AG09309 (cell line): ENCODE measurements around the gene ZNF85.
"Not testable (repeated sequence)": the region's sequence is repeated elsewhere in the genome, so short reads cannot be mapped to it uniquely, and the experiment has no call there.

ENCODE experiments used
- DNase-seq: peaks from one replicate; pipeline ENCODE4 v3.0.0-alpha.2; 2010; ENCODE audit warnings: low read depth
- H3K4me3 ChIP-seq: 2 replicates; pipeline ENCODE4 v1.5.1; 2011; ENCODE audit warnings: mild to moderate bottlenecking, low read depth, low read length, moderate library complexity; ENCODE audit not compliant: control insufficient read depth
- TF ChIP-seq, protein P1 (sequence below): IDR thresholded peaks from 2 replicates; pipeline ENCODE4 v1.5.1; 2011; ENCODE audit warnings: mild to moderate bottlenecking, low read depth, low read length, inconsistent platforms; ENCODE audit not compliant: insufficient read depth, control insufficient read depth; ENCODE audit errors: missing control alignments

ZNF85 gene

DNA sequence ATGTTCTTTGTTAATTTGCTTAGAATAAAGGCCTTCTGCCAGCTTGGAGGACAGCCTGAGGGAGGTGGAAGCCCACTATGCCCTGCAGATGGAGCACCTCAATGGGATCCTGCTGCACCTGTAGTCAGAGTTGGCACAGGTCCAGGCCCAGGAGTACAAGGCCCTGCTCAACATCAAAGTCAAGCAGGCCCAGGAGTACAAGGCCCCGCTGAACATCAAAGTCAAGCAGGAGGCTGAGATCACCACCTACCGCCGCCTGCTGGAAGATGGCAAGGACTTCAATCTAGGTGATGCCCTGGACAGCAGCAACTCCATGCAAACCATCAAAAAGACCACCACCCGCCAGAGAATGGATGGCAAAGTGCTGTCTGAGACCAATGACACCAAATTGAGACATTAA is 41.7 kb downstream of the ZNF85 start:
- no peak for DNase-seq

DNA sequence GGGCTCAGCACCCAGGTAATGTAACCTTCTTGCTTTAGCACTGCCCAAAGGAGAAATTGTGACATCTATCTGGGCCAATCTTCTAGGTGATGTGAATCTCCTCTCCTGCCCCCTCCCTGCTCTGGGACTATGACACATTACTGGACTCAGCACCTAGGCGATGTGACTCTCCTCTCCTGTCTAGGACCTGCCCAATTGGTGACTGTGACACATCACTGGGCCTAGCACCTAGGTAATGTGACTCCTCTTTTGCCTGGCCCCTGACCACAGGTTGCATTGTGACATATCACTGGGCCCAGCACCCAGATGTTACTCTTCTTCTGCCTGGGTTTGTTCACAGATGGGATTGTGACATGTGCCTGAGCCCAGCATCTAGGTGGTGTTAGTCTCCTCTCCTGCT is 45.0 kb downstream of the ZNF85 start:
- no peak overlapping the region for H3K4me3 ChIP-seq
- TF ChIP-seq, protein P1, sequence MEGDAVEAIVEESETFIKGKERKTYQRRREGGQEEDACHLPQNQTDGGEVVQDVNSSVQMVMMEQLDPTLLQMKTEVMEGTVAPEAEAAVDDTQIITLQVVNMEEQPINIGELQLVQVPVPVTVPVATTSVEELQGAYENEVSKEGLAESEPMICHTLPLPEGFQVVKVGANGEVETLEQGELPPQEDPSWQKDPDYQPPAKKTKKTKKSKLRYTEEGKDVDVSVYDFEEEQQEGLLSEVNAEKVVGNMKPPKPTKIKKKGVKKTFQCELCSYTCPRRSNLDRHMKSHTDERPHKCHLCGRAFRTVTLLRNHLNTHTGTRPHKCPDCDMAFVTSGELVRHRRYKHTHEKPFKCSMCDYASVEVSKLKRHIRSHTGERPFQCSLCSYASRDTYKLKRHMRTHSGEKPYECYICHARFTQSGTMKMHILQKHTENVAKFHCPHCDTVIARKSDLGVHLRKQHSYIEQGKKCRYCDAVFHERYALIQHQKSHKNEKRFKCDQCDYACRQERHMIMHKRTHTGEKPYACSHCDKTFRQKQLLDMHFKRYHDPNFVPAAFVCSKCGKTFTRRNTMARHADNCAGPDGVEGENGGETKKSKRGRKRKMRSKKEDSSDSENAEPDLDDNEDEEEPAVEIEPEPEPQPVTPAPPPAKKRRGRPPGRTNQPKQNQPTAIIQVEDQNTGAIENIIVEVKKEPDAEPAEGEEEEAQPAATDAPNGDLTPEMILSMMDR, result no peak
- DNase-seq, result no peak

More for the DNA sequence above, 41.7 kb downstream of the ZNF85 start:
- TF ChIP-seq, protein P1, result peak; percentile 8
- no peak overlapping the region for H3K4me3 ChIP-seq

DNA sequence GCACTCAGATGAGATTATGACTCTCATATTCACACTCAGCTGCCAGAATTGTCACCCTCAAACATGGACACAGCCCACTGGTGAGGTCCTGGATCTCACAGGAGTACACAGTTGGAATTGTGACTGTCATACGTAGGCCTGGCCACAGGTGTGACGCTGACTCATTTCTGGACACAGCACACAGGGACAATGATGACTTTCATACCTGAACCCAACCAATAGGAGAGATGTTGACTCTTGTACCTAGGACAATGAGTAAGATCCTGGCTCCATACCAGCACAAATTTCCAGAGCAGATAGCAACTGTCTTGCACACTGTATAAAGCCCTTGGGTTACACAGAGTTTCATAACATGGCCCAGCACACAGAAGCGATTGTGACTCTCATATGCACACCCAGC is 46.4 kb downstream of the ZNF85 start:
- TF ChIP-seq, protein P1, result no peak
- no peak for DNase-seq
- H3K4me3 ChIP-seq, result no peak overlapping the region

DNA sequence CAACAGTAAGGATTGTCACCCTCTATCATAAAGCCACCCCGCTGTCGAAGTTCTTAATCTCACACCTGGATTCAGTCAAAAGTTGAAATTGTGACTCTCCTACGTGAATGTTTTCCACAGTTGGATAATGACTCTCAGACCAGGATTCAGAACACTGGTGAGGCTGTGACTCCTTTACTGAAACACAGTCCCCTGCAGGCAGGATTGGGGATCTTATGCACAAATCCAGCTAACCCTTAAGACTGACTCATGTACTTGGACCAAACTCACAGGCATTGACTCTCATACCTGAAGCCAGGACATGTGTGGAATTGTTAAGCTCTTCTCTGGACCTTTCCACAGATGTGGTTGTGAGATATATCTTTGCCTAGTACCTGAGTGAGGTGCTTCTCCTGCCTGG is 46.8 kb downstream of the ZNF85 start:
- DNase-seq, result no peak
- TF ChIP-seq, protein P1, result no peak
- no peak overlapping the region for H3K4me3 ChIP-seq

DNA sequence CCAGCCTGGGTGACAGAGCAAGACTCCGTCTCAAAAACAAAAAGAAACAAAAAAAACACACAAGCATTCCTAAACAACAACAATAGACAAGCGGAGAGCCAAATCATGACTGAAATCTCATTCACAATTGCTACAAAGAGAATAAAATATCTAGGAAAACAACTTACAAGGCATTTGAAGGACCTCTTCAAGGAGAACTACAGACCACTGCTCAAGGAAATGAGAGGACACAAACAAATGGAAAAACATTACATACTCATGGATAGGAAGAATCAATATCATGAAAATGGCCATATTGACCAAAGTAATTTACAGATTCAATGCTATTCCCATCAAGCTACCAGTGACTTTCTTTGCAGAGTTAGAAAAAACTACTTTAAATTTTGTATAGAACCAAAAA is 69.7 kb downstream of the ZNF85 start:
- H3K4me3 ChIP-seq, DNase-seq: not testable (repeated sequence)

DNA sequence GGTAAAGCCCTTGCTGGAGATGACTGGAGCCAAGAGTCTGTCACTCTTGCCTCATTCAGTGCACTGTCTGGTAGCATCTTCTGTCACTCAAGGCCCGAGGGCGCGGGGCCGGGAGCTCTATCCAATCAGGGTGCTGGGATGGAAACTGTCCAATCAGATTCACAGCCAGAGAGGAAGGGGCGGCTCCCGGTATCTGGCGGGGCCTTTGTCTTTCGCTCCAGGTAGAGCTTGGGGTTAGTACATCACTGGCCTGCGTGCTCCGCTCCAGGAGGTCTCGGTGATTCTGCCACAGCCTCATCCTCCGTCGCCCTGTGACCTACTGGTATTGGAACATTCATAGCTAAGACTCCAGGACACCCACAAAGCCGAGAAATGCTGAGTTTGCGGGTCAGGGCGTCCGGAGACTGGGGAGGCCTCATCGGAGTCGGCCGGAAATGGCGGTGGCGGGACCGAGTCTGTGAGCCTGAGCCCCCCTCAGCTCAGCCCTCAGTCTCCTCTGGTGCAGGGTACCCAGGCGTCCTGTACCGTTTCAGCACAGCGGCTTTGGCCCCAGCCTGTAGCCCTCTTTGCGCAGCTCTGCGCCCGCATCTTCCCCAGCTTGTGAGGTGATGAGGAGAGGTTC is 76.8 kb downstream of the ZNF85 start:
- TF ChIP-seq, protein P1, result no peak
- DNase-seq, result peak; percentile 55
- peak overlapping the region; percentile 58 for H3K4me3 ChIP-seq
